ENCODE results near the gene UGT1A1. TPM values are rescaled to one million over a fixed set of nuclear protein-coding genes. Genes with fewer than 3 reads are reported as not detected.

Gene UGT1A1
- total RNA-seq, 4 donors from 2014 or later: 4.4 to 11.3 (median 6.9) TPM

- peak; percentile 2 for DNase-seq
- in situ Hi-C loops (cut with MboI; ENCODE audit: low pct_ligation_motif_present in 1 of 4, low pct_unique_long_range_greater_than_20kb in 1 of 4, low sequenced_read_pairs in 3 of 4) (no loop called here), intact Hi-C loops (cut with DNase I; ENCODE audit: low total_unique reads) (no loop called here)
- Histone ChIP-seq H3K27me3 (no peaks in the 10 kb centered on the region), H3K27ac (no peak overlapping the region), H3K36me3 (no peaks in the 10 kb centered on the region), H3K9me3 (no peaks in the 10 kb centered on the region), H3K4me1 (no peaks in the 10 kb centered on the region), H3K4me3 (no peak overlapping the region)
- TF ChIP-seq EP300 (IDR thresholded peaks at IDR 0.05; ENCODE audit: low read depth) (no peak), POLR2AphosphoS5 (IDR thresholded peaks at IDR 0.05) (no peak), CTCF (IDR thresholded peaks at IDR 0.05) (no peak), POLR2A (IDR thresholded peaks at IDR 0.05) (no peak)
- WGBS, 2 donors (ENCODE audit: low coverage in 1 of 2): 75% methylated on average over 2 of the region's 2 CpGs; no CpG with 5 or more reads in 1 of the 2 donors
These were observed 54.2 kb downstream of the UGT1A1 start for GRCh38 chr2:233814056-233814835.

GRCh38 chr2:233815861-233816260, 55.8 kb downstream of the UGT1A1 start:
- Histone ChIP-seq H3K36me3 (no peaks in the 10 kb centered on the region), H3K27ac (no peak overlapping the region), H3K9me3 (no peaks in the 10 kb centered on the region), H3K27me3 (no peaks in the 10 kb centered on the region), H3K4me3 (no peak overlapping the region), H3K4me1 (no peaks in the 10 kb centered on the region)
- intact Hi-C loops (cut with DNase I; ENCODE audit: low total_unique reads) (no loop called here), in situ Hi-C loops (cut with MboI; ENCODE audit: low pct_ligation_motif_present in 1 of 4, low pct_unique_long_range_greater_than_20kb in 1 of 4, low sequenced_read_pairs in 3 of 4) (no loop called here)
- WGBS, 2 donors (ENCODE audit: low coverage in 1 of 2): 80 to 95% methylated on average over 5 to 6 of the region's 6 CpGs
- no peak for DNase-seq
- TF ChIP-seq EP300 (IDR thresholded peaks at IDR 0.05; ENCODE audit: low read depth): no peak
- TF ChIP-seq CTCF (IDR thresholded peaks at IDR 0.05): no peak
- no peak for TF ChIP-seq POLR2AphosphoS5 (IDR thresholded peaks at IDR 0.05)
- no peak for TF ChIP-seq POLR2A (IDR thresholded peaks at IDR 0.05)

- Histone ChIP-seq H3K4me1 (no peaks in the 10 kb centered on the region), H3K27ac (no peak overlapping the region), H3K9me3 (no peaks in the 10 kb centered on the region), H3K4me3 (no peak overlapping the region), H3K27me3 (no peaks in the 10 kb centered on the region), H3K36me3 (no peaks in the 10 kb centered on the region)
- intact Hi-C loops (cut with DNase I; ENCODE audit: low total_unique reads) (no loop called here), in situ Hi-C loops (cut with MboI; ENCODE audit: low pct_ligation_motif_present in 1 of 4, low pct_unique_long_range_greater_than_20kb in 1 of 4, low sequenced_read_pairs in 3 of 4) (no loop called here)
- TF ChIP-seq EP300 (IDR thresholded peaks at IDR 0.05; ENCODE audit: low read depth) (no peak), CTCF (IDR thresholded peaks at IDR 0.05) (no peak), POLR2A (IDR thresholded peaks at IDR 0.05) (no peak), POLR2AphosphoS5 (IDR thresholded peaks at IDR 0.05) (no peak)
- DNase-seq: peak; percentile 2
- 59% methylated on average over 2 of the region's 2 CpGs; no CpG with 5 or more reads in 1 of the 2 donors for WGBS, 2 donors (ENCODE audit: low coverage in 1 of 2)
These were observed 56.3 kb downstream of the UGT1A1 start for GRCh38 chr2:233816334-233816733.

- Histone ChIP-seq H3K27ac (no peak overlapping the region), H3K9me3 (no peaks in the 10 kb centered on the region), H3K4me1 (no peaks in the 10 kb centered on the region), H3K4me3 (no peak overlapping the region), H3K27me3 (no peaks in the 10 kb centered on the region), H3K36me3 (no peaks in the 10 kb centered on the region)
- DNase-seq: peak; percentile 5
- TF ChIP-seq POLR2A (IDR thresholded peaks at IDR 0.05): no peak
- TF ChIP-seq POLR2AphosphoS5 (IDR thresholded peaks at IDR 0.05): no peak
- no peak for TF ChIP-seq CTCF (IDR thresholded peaks at IDR 0.05)
- TF ChIP-seq EP300 (IDR thresholded peaks at IDR 0.05; ENCODE audit: low read depth): no peak
- 17 to 83% methylated on average over 1 to 4 of the region's 4 CpGs for WGBS, 2 donors (ENCODE audit: low coverage in 1 of 2)
- intact Hi-C loops (cut with DNase I; ENCODE audit: low total_unique reads) (no loop called here), in situ Hi-C loops (cut with MboI; ENCODE audit: low pct_ligation_motif_present in 1 of 4, low pct_unique_long_range_greater_than_20kb in 1 of 4, low sequenced_read_pairs in 3 of 4) (no loop called here)
These were observed 56.7 kb downstream of the UGT1A1 start for GRCh38 chr2:233816771-233817170.

Measured in transverse colon (tissue), 4 donors.